HL-60 (cell line): Measurements from ENCODE around the gene TRAF3IP3.

ENCODE experiments used
- DNase-seq, 2 experiments: peaks; one replicate each; pipeline ENCODE4 v3.0.0-alpha.2; 2010 to 2020; ENCODE audit warnings: low read depth in 1 of 2, low spot score in 1 of 2
- H3K27ac ChIP-seq: fragments of 250-450 bp; sonication (Bioruptor Pico); replicated peaks from 2 replicates; pipeline ENCODE4 v1.5.1; 2020; ENCODE audit warnings: mild to moderate bottlenecking, moderate library complexity
- H3K27me3 ChIP-seq: fragments of 250-450 bp; sonication (Bioruptor Pico); 2 replicates; pipeline ENCODE4 v1.5.1; 2021; ENCODE audit warnings: mild to moderate bottlenecking, moderate library complexity; ENCODE audit not compliant: insufficient read depth, poor library complexity, severe bottlenecking
- H3K4me3 ChIP-seq: replicated peaks from 2 replicates; pipeline ENCODE4 v1.5.1; 2011; ENCODE audit warnings: mild to moderate bottlenecking, control low read depth, low read length; ENCODE audit not compliant: insufficient read depth
- GABPA ChIP-seq: IDR thresholded peaks from 2 replicates; pipeline ENCODE4 v1.6.1; 2012; ENCODE audit warnings: low read depth
- POLR2AphosphoS5 ChIP-seq: IDR thresholded peaks from 2 replicates; pipeline ENCODE4 v1.6.1; 2012; ENCODE audit warnings: low read depth
- SPI1 ChIP-seq: IDR thresholded peaks from 2 replicates; pipeline ENCODE4 v1.6.1; 2012; ENCODE audit warnings: low read depth, mild to moderate bottlenecking, borderline replicate concordance
- TF ChIP-seq, protein P1 (sequence below): IDR thresholded peaks from 2 replicates; pipeline ENCODE4 v1.6.1; 2012; ENCODE audit warnings: low read depth; ENCODE audit not compliant: insufficient replicate concordance
- TF ChIP-seq, protein P2 (sequence below): IDR thresholded peaks from one replicate; pipeline ENCODE4 v1.5.1; 2011; ENCODE audit warnings: low read length, control low read depth, inconsistent platforms; ENCODE audit not compliant: insufficient read depth

TRAF3IP3 gene

DNA sequence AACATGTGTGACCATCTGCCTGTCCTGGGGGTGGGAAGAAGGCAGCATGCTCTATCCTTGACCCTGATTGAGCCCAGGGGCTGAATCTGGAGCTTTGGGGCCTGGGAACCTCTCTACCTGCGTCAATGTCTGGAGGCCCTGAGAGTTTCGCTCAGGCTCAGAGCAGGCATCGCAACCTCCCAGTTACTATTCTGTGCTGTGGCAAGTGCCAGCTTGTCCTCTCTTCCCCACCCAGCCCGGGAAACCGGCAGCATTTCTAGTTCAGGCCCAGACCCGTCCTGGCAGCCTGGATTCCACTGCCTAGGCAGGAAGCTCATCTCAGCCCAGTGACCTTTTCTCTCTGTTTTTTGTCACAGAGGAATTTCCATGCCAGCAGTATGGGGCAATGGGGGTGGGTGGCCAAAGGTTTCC, 60.1 kb downstream of the TRAF3IP3 start:
- Histone ChIP-seq H3K27me3 (no peaks in the 10 kb centered on the region), H3K27ac (no peak overlapping the region), H3K4me3 (no peak overlapping the region)
- TF ChIP-seq SPI1 (no peak), GABPA (no peak)
- TF ChIP-seq, protein P1, sequence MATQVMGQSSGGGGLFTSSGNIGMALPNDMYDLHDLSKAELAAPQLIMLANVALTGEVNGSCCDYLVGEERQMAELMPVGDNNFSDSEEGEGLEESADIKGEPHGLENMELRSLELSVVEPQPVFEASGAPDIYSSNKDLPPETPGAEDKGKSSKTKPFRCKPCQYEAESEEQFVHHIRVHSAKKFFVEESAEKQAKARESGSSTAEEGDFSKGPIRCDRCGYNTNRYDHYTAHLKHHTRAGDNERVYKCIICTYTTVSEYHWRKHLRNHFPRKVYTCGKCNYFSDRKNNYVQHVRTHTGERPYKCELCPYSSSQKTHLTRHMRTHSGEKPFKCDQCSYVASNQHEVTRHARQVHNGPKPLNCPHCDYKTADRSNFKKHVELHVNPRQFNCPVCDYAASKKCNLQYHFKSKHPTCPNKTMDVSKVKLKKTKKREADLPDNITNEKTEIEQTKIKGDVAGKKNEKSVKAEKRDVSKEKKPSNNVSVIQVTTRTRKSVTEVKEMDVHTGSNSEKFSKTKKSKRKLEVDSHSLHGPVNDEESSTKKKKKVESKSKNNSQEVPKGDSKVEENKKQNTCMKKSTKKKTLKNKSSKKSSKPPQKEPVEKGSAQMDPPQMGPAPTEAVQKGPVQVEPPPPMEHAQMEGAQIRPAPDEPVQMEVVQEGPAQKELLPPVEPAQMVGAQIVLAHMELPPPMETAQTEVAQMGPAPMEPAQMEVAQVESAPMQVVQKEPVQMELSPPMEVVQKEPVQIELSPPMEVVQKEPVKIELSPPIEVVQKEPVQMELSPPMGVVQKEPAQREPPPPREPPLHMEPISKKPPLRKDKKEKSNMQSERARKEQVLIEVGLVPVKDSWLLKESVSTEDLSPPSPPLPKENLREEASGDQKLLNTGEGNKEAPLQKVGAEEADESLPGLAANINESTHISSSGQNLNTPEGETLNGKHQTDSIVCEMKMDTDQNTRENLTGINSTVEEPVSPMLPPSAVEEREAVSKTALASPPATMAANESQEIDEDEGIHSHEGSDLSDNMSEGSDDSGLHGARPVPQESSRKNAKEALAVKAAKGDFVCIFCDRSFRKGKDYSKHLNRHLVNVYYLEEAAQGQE: no peak
- TF ChIP-seq, protein P2, sequence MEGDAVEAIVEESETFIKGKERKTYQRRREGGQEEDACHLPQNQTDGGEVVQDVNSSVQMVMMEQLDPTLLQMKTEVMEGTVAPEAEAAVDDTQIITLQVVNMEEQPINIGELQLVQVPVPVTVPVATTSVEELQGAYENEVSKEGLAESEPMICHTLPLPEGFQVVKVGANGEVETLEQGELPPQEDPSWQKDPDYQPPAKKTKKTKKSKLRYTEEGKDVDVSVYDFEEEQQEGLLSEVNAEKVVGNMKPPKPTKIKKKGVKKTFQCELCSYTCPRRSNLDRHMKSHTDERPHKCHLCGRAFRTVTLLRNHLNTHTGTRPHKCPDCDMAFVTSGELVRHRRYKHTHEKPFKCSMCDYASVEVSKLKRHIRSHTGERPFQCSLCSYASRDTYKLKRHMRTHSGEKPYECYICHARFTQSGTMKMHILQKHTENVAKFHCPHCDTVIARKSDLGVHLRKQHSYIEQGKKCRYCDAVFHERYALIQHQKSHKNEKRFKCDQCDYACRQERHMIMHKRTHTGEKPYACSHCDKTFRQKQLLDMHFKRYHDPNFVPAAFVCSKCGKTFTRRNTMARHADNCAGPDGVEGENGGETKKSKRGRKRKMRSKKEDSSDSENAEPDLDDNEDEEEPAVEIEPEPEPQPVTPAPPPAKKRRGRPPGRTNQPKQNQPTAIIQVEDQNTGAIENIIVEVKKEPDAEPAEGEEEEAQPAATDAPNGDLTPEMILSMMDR: no peak
- no peak for DNase-seq

DNA sequence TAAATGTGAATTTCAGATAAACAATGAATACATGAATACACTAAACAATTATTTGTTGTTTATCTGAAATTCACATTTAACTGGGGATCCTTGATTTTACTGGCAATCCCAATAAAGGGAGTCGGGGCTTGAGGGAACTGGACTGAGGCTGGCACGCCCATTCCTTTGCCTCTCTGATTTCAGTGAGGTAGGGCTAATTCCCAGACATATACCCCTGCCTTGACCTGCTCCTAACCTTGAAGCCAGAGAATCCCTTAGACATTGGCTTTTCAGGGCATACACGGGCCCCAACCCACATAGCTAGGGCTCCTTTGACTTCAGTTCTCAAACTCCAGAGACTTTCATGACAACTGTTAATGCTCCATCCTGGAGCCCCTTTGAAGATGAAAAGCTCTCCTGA, 61.1 kb downstream of the TRAF3IP3 start:
- Histone ChIP-seq H3K27me3 (no peaks in the 10 kb centered on the region), H3K4me3 (no peak overlapping the region), H3K27ac (no peak overlapping the region)
- TF ChIP-seq, protein P1: no peak
- TF ChIP-seq GABPA: no peak
- no peak for TF ChIP-seq POLR2AphosphoS5
- TF ChIP-seq, protein P2: no peak
- TF ChIP-seq SPI1: no peak
- DNase-seq: no peak

DNA sequence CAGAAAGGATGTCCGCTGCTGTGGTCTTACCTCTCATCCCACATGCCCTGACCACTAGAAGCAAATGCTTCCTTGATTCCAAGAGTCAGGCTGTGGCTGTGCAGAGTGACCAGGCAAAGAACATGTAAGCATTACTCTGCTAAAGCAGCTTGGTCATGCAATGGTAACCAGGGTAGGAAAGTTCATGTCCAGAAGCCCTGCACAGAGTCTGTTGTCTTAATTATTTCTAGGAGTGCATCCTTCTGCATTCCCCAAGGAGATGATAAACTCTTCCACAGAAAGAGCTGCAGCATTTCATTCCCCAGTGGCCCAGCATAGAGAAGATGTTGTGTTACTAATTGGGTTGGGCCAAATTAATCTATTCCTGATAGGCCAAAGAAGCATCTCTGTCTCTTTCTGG, 61.8 kb downstream of the TRAF3IP3 start:
- Histone ChIP-seq H3K4me3 (no peak overlapping the region), H3K27me3 (no peaks in the 10 kb centered on the region), H3K27ac (no peak overlapping the region)
- DNase-seq: no peak
- no peak for TF ChIP-seq GABPA

DNA sequence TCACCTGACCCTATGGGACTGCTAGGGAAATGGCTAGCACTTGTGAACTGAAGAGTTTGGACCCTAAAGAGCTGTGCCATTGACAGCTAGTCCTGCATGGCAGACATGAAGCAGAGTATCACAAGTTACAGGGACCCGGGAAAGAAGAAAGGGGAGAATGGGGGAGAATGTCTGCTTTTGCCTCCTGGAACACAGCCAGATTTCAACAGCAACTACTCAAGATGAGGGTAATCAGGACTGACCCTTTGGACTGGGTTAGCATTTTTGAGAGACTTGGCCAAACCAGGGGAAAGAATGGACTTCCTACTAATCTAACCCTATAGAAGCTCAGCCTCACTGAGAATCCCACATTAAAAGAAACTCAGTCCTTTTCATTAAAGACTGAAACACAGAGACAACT, 63.2 kb downstream of the TRAF3IP3 start:
- Histone ChIP-seq H3K27ac (no peak overlapping the region), H3K27me3 (no peaks in the 10 kb centered on the region), H3K4me3 (no peak overlapping the region)
- no peak for DNase-seq
- TF ChIP-seq SPI1 (no peak), GABPA (no peak), POLR2AphosphoS5 (no peak)
- TF ChIP-seq, protein P2: no peak
- TF ChIP-seq, protein P1: no peak
